Psoas muscle (tissue), 8 donors: Measurements from ENCODE around the gene PLEKHG4. TPM values are rescaled to one million over a fixed set of nuclear protein-coding genes. Genes with fewer than 3 reads are reported as not detected.

Source experiments
- ATAC-seq, 4 donors: fragments of 200-7000 bp; cut with Tn5 transposase; one replicate each; pipeline ENCODE4 v1.9.1; 2020; ENCODE audit warnings: moderate library complexity in 3 of 4, mild to moderate bottlenecking in 2 of 4
- DNase-seq, 2 donors: peaks; one replicate each; pipeline ENCODE4 v3.0.0-alpha.2; 2020
- H3K27ac ChIP-seq: fragments of 200-600 bp; one replicate; pipeline ENCODE4 v1.8.0; 2022
- H3K27me3 ChIP-seq, 3 donors: fragments of 200-600 bp in 1 of 3; one replicate each; pipeline versions ENCODE4 v1.6.1 to v1.8.0; 2013 to 2022; ENCODE audit warnings: low read length in 2 of 3, mild to moderate bottlenecking in 2 of 3, moderate library complexity in 1 of 3; ENCODE audit not compliant: insufficient read depth in 3 of 3
- H3K36me3 ChIP-seq, 2 donors: fragments of 200-600 bp in 1 of 2; one replicate each; pipeline versions ENCODE4 v1.6.1 to v1.8.0; 2013 to 2022; ENCODE audit warnings: low read depth in 1 of 2, mild to moderate bottlenecking in 1 of 2, moderate library complexity in 1 of 2; ENCODE audit not compliant: insufficient read depth in 1 of 2
- H3K4me1 ChIP-seq: fragments of 200-600 bp; one replicate; pipeline ENCODE4 v1.8.0; 2022
- H3K4me3 ChIP-seq: fragments of 200-600 bp; one replicate; pipeline ENCODE4 v1.8.0; 2022; ENCODE audit warnings: mild to moderate bottlenecking
- H3K9me3 ChIP-seq: fragments of 200-600 bp; one replicate; pipeline ENCODE4 v1.8.0; 2022
- CTCF ChIP-seq: fragments of 200-600 bp; IDR thresholded peaks from one replicate; pipeline ENCODE4 v1.8.0; 2022; ENCODE audit warnings: antibody characterized with exemption
- WGBS, 3 donors: extraction: QIAGEN DNeasy Blood & Tissue Kit; methylation state at CpG; one replicate each; pipeline versions ENCODE4 v1.1.6 to v1.1.7; 2013; 5-methylcytosine and 5-hydroxymethylcytosine counted together
- intact Hi-C, 2 donors: fragments of 100-400 bp; cut with DNase I; formaldehyde crosslinking; loops; one replicate each; pipeline versions ENCODE4 v1.11.0 to v1.14.2; 2022
- polyA plus RNA-seq, 3 donors: library from polyadenylated mRNA; stranded (reverse); fragments of 200-250 nt; gene quantifications; one replicate each; pipeline ENCODE4 v1.2.3, GENCODE V29; 2013
- total RNA-seq, 4 donors: library from RNA; stranded (reverse); fragmentation: NEBNext Ultra II Directional in 2 of 4; extraction: Animal tissue kit (Norgen Biotek cat#: 25700) in 2 of 4; gene quantifications; one replicate each; pipeline versions ENCODE4 v1.2.1 to v1.2.4, GENCODE V29; 2021 to 2023
- donor health status: healthy with polysubstance abuse.
- donor health status: DM: no; HTN: no; CAD: no; lungs with moderate emphysema.
- donor health status: Bipolar disorder and iron deficiency.
- donor health status: healthy.
- donor health status: DM: yes; HTN: yes; CAD: no.
- donor health status: DM: no; HTN: no; CAD: no.
- donor health status: DM: no; HTN: no; CAD: no.
- donor health status: DM: yes; HTN: yes; CAD: no.

PLEKHG4 gene
- total and polyA plus RNA-seq, 7 donors, result 0.28 to 1.9 (median 0.98) TPM

GRCh38 chr16:67247192-67248072 is 31.9 kb upstream of the PLEKHG4 start, which contains the start of gene FHOD1:
Gene FHOD1, minus strand, starts transcription at chr16:67247481. Its CDS starts 71 bp downstream, at chr16:67247410.
- H3K27me3 ChIP-seq, result no peaks in the 10 kb centered on the region
- intact Hi-C loops, result no loop called here
- ATAC-seq (peak; percentile 63 to 71 (median 70)), DNase-seq (peak; percentile 98 to 99)
- H3K9me3 ChIP-seq, result no peaks in the 10 kb centered on the region
- peak within 1 kb of the TSS; percentile 99 for H3K27ac ChIP-seq
- peak within 1 kb of the TSS; percentile 94 for H3K4me3 ChIP-seq
- TF ChIP-seq CTCF, result no peak
- 0% methylated on average over 53 to 60 of the region's 60 CpGs for WGBS, 3 donors
- peaks cover 38% of the 10 kb centered on the region for H3K4me1 ChIP-seq
- H3K36me3 ChIP-seq, result no peaks in the 10 kb centered on the region

- TF ChIP-seq CTCF, result no peak
- peaks cover 32% of the 10 kb centered on the region for H3K4me1 ChIP-seq
- DNase-seq, result no peak
- no peaks in the 10 kb centered on the region for H3K9me3 ChIP-seq
- peak overlapping the region; percentile 94 for H3K4me3 ChIP-seq
- H3K27ac ChIP-seq, result peak overlapping the region; percentile 99
- no peaks in the 10 kb centered on the region for H3K27me3 ChIP-seq
- no peaks in the 10 kb centered on the region for H3K36me3 ChIP-seq
- no peak for ATAC-seq
- intact Hi-C loops, result no loop called here
- WGBS, 3 donors, result 1 to 9% (median 7%) methylated on average over 7 of the region's 7 CpGs
Measured at GRCh38 chr16:67248073-67248400, 31.3 kb upstream of the PLEKHG4 start.

GRCh38 chr16:67248401-67249177 is 30.7 kb upstream of the PLEKHG4 start, which contains the start of gene SLC9A5:
Gene SLC9A5, plus strand, starts transcription at chr16:67248979. Its CDS starts 36 bp downstream, at chr16:67249015.
- Histone ChIP-seq H3K9me3 (no peaks in the 10 kb centered on the region), H3K4me3 (peak within 1 kb of the TSS; percentile 94), H3K36me3 (no peaks in the 10 kb centered on the region), H3K27me3 (no peaks in the 10 kb centered on the region), H3K27ac (peak within 1 kb of the TSS; percentile 99), H3K4me1 (peaks cover 27% of the 10 kb centered on the region)
- WGBS, 3 donors, result 1% methylated on average over 47 to 75 of the region's 75 CpGs
- intact Hi-C loops, result no loop called here
- TF ChIP-seq CTCF, result peak; percentile 29
- ATAC-seq (no peak), DNase-seq (peak; percentile 49 to 79)

- intact Hi-C loops, result loop anchor here in 1 of 2 donors (10.0 kb wide), 1 partner anchor 165 kb away; the partner anchor contains the start of gene ZDHHC1
- 23 to 35% (median 26%) methylated on average over 18 to 22 of the region's 22 CpGs for WGBS, 3 donors
- Histone ChIP-seq H3K4me1 (peaks cover 20% of the 10 kb centered on the region), H3K27ac (peak overlapping the region; percentile 99), H3K9me3 (no peaks in the 10 kb centered on the region), H3K36me3 (no peaks in the 10 kb centered on the region), H3K27me3 (no peaks in the 10 kb centered on the region), H3K4me3 (peak overlapping the region; percentile 94)
- DNase-seq, result peak; percentile 4 to 63
- no peak for TF ChIP-seq CTCF
- no peak for ATAC-seq
Measured at GRCh38 chr16:67249178-67250044, 29.9 kb upstream of the PLEKHG4 start.
